Activated CD4-positive, CD25-positive, alpha-beta regulatory T cell treated with anti-CD3 and anti-CD28 coated beads, Interleukin-2, amount 50 U/mL, for 72 hours (primary cell): ENCODE data around the gene MAGOHB.
"Not testable (repeated sequence)": the region's sequence is repeated elsewhere in the genome, so short reads cannot be mapped to it uniquely, and the experiment has no call there.

ENCODE experiments used
- DNase-seq: peaks from one replicate; pipeline ENCODE4 v3.0.0; 2021

The MAGOHB gene

GRCh38 chr12:10611258-10611657, 2.2 kb downstream of the MAGOHB start:
- not testable (repeated sequence) for DNase-seq

- no peak for DNase-seq
These were observed 3.2 kb downstream of the MAGOHB start for GRCh38 chr12:10610188-10610587.

GRCh38 chr12:10607885-10608458, 5.4 kb downstream of the MAGOHB start:
- DNase-seq: no peak

GRCh38 chr12:10601860-10602259, 11.5 kb downstream of the MAGOHB start:
- no peak for DNase-seq

GRCh38 chr12:10600988-10601387, 12.4 kb downstream of the MAGOHB start:
- DNase-seq: no peak

- no peak for DNase-seq
These were observed 17.5 kb downstream of the MAGOHB start for GRCh38 chr12:10595881-10596280.

GRCh38 chr12:10590966-10591365, 22.4 kb downstream of the MAGOHB start:
- DNase-seq: no peak

GRCh38 chr12:10584415-10584814, 29.0 kb downstream of the MAGOHB start:
- DNase-seq: no peak

GRCh38 chr12:10582704-10583103, 30.7 kb downstream of the MAGOHB start:
- no peak for DNase-seq

- DNase-seq: not testable (repeated sequence)
These were observed 31.3 kb downstream of the MAGOHB start for GRCh38 chr12:10582133-10582532.

GRCh38 chr12:10574307-10574706, 39.1 kb downstream of the MAGOHB start:
- DNase-seq: no peak

GRCh38 chr12:10572021-10572490, 41.4 kb downstream of the MAGOHB start:
- DNase-seq: not testable (repeated sequence)

GRCh38 chr12:10571141-10571540, 42.3 kb downstream of the MAGOHB start:
- DNase-seq: no peak

GRCh38 chr12:10567813-10568212, 45.6 kb downstream of the MAGOHB start:
- DNase-seq: no peak

- no peak for DNase-seq
These were observed 49.4 kb downstream of the MAGOHB start for GRCh38 chr12:10563966-10564365.

- DNase-seq: no peak
These were observed 50.4 kb downstream of the MAGOHB start for GRCh38 chr12:10563002-10563401.

GRCh38 chr12:10562306-10562933, 51.0 kb downstream of the MAGOHB start:
- no peak for DNase-seq

GRCh38 chr12:10559244-10559643, 54.2 kb downstream of the MAGOHB start:
- no peak for DNase-seq

GRCh38 chr12:10558789-10559188, 54.6 kb downstream of the MAGOHB start:
- DNase-seq: no peak

- DNase-seq: no peak
These were observed 55.1 kb downstream of the MAGOHB start for GRCh38 chr12:10558301-10558700.

- no peak for DNase-seq
These were observed 55.6 kb downstream of the MAGOHB start for GRCh38 chr12:10557766-10558165.

GRCh38 chr12:10557329-10557728, 56.1 kb downstream of the MAGOHB start:
- no peak for DNase-seq

GRCh38 chr12:10554756-10555481, 58.5 kb downstream of the MAGOHB start:
- DNase-seq: no peak

GRCh38 chr12:10554228-10554755, 59.1 kb downstream of the MAGOHB start:
- DNase-seq: no peak
